Renal cortical epithelial cell (primary cell): ENCODE data around the gene SYNDIG1. TPM values are rescaled to one million over a fixed set of nuclear protein-coding genes. Genes with fewer than 3 reads are reported as not detected.

Source experiments
- DNase-seq: peaks from one replicate; pipeline ENCODE4 v3.0.0-alpha.2; 2011; ENCODE audit warnings: low read depth
- total RNA-seq: library from RNA; depleted of rRNA; stranded (reverse); fragments of >200 nt; gene quantifications from 2 replicates; pipeline ENCODE4 v1.2.3, GENCODE V29; 2014

Gene SYNDIG1
- total RNA-seq, 1 donor from 2014 or later = 0.05 TPM

DNA sequence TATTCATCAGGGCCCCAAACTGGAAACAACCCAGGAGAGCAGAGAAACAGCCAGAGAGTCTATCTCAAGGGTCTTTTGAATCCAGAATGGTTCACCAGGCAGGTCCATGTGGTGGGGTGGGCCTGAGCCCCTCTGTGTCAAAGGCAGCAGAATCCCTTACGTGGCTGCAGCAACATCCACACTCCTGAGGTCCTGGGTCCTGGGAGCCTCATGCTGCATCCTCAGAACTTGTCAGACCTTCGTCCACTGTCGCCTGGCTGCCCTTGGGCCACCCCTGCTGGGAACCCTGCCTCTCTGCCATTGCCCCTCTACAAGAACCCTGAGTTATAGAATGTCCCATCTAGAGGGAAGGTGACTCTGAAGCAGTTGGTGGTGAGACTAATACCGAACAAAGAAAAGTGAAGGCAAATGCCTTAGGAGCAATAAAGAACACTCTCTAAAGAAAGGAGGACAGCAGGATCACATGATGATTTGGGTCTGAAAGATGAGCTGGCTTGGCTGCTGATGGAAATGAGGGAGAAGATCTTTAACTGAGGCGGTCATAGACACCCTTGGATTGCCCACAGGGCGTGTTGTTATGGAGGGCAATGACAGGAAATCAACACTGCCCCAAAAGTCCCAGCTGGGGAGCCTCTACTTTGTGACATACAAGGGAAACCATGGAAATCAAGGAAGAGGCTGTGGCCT, 161.2 kb downstream of the SYNDIG1 start:
- no peak for DNase-seq

DNA sequence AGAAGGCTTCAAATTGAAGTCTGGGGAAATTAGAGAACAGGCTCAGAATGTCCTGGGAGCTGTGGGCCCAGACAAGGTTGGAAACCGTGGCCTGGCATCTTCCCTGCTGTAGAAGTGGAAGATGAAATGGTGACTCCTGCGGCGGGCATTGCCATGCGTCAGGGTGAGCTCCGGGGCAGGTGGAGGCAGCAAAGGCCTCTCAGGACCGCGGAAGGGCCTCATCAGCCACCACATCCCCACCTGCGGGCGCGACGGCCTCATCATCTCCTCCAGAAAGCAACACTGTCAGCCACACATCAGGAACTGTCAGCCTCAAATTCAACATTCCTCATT, 161.7 kb downstream of the SYNDIG1 start:
- DNase-seq = no peak

DNA sequence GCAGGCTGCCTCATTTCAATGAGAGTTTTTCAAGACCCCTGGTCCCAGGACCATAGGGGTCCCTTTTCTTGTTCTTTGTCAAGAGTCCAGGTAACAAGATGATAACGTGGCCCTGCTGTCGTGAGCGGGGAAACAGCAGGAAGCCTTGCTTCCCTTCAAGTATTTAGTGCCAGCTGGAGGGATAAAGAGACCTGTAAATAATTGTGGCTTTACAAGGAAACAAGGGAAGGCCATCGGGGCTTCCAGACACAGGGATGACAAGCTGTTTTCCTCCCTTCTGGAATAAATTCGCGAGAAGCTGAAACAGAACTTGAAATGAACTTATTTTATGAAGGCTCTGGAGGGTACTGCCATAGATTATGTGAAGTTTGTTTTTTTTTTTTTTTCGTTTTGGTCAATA, 163.2 kb downstream of the SYNDIG1 start:
- DNase-seq = no peak

DNA sequence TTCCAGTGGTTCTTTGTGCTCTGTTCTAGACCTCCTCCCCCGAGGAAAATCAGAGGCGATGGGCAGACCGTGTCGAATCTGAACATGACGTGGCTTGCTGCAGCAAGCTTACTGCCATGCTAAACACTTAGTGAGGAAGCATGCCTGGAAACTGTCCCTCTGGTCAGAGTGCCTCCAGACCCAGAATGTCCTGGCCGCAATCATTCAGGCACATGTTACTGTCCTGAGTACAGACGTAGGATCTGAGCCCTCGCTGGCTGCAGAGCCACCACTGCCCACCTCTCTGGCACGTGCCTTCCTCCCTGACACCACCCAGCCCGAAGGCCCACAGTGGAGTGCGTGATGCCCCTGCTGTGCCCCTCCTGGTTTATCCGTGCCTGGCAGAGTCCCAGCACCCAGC, 163.6 kb downstream of the SYNDIG1 start:
- DNase-seq = no peak

DNA sequence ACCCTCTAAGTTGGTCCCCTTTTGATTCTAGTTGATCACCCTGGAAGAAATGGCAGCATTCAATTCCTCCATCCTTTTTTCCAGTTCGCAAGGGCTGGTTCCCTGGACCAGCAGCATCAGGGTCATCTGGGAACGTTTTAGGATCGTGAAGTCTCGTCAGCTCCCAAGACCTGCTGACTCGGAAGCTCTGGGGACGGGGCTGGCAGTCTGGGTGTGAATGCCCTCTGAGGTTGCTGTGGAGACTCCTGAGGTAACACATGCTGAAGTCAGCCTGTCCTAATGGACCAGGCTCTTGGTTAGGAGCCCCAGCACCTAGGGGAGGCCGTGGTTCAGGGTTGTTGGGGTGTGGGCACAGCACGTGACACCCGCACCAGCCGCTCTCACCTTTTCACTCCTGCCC, 164.1 kb downstream of the SYNDIG1 start:
- DNase-seq = no peak

DNA sequence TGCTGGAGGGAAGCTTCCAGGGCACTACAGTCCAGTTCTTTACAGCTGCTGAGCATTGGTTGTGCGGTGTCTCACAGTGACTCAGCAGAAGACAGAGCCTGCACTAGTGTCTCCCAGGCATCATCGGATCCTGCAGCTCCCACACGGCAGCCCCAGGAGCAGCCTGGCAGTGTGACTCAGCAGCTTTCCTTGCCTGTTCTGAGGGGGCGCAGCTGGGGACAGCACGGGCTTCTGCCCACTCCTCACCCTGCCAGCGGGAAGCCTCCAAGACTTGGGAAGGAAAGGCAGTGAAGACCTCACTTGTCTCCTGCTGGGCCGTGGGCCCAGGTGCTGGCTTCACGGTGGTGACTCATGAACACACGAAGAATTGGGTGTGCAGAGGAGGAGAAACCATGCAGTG, 165.4 kb downstream of the SYNDIG1 start:
- peak; percentile 74 for DNase-seq

DNA sequence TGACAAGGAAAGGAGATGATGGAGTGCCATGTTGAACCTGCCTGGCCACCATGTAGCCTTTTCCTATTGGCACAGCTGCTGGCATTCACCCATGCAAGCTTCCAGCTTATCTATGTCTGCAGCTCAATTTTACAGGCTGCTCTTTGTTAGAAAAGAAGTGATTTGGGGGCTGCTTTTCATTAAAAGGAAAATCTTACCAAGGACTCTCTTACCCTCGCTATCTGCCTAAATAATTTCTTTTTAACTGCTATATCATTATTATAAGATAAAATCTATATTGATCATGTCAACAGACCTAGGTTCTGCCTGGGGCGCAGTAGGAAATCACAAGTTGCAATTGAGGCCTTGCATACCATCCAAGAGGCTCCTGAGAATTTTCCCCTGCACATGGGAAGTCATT, 167.2 kb downstream of the SYNDIG1 start:
- no peak for DNase-seq

DNA sequence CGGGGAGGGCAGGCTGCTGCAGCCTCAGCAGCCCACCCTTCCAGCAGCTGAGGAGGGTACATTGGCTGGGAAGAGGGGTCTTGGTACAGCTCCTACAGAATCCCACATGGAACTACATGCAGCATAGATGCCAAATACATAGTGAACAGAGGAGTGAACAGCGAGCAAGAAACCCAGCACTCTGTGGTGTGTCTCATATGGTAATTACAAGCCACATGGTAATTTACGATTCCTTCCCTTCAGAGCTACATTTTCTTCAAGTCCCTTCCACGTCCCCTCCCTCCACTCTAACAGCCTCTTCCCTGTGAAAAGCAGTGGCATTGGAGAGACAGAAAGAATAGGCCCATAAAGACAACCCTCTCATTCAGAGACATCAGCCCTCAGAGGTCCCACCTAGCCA, 167.7 kb downstream of the SYNDIG1 start:
- DNase-seq = no peak

DNA sequence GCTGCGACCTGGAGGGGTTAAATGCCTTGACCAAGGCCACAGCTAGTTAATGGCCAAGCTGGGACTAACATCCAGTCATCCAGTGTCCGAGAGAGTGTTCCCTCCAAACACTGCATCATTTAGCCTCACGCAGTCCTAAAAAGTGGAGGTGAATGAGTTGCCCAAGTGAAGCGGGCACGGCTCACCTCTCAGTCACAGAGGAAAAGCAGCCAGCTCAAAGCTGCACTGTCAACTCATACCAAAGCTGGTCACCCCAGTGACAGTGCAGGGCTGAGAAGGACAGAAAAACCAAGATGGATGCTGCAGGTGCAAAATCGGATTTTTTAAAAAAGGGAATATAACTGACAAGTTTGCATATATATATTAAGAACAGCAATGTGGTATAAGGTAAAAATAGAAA, 168.5 kb downstream of the SYNDIG1 start:
- no peak for DNase-seq

DNA sequence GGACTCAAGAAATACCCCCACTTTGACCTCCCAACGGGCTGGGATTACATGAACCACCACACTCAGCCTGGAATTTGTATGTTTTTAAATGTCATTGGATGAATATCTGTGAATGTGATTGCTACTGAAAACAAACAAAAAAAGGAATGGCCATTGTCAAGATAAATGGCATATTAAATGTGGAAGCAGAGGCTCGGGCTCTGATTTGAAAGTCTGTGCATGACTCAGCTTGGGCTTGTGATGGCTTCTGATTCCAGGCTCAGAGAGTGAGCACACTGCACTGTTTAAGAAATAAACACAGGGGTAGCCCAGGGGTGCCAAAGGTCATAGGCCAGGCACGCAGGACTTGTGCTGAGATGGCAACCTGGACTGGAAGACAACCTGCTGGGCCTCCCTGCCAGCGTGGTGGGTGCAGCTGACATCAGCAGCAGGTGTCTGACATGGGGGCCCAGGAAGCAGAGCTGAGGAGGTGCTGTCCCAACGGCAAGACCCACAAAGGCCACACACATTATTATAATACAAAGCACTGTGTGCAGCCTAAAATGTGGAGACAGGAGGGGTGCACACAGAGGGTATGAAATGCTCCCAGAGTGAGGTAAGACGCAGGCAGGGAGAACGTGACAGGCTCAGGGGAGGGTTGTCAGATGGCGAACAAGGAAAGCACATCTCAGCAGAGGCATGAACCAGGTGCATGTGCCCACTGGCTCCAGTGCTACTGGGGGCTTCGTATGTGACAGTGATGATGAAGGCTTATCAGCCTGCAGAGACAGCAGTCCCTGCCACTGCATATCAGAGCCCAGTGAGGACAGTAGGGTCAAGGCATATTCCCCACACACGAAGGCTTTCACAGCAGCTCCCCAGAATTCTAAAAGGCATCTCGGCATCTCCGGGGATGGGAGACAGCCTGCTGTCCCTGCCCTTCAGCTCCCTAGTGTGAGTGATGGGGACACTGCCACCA, 169.4 kb downstream of the SYNDIG1 start:
- DNase-seq = no peak

DNA sequence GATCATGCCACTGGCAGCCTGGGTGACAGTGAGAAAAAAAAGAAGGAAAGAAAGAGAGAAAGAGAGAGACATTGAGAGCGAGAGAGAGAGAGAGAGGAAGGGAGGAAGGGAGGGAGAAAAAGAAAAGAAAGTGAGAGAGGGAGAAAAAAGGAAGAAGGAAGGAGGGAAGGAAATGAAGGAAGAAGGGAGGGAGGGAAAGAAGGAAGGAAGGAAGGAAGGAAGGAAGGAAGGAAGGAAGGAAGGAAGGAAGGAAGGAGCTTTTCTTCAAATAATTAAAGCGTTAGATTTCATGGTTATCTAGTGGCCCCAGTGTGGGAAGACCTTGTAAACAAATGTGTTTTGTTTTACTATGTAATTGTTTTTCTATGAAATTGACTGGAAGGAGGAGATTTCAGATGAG, 170.8 kb downstream of the SYNDIG1 start:
- no peak for DNase-seq

DNA sequence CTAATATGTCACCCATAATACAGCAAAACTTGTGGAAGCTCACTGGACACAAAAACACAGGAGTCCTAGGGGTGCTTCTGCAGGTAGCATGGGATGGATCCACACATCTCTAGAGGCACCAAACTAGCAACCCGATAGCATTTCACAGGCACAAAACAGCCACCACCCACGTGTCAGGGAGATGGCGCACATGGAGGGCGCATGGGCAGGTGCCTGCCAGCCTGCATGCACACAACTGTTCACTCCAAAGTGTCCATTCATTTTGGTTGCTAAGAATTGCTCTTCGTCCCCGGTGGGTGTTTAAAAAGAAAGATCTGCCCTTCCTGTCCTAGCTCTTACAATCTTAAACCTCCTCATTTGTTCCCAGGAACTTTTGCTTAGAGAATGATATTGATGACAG, 171.3 kb downstream of the SYNDIG1 start:
- DNase-seq = no peak

DNA sequence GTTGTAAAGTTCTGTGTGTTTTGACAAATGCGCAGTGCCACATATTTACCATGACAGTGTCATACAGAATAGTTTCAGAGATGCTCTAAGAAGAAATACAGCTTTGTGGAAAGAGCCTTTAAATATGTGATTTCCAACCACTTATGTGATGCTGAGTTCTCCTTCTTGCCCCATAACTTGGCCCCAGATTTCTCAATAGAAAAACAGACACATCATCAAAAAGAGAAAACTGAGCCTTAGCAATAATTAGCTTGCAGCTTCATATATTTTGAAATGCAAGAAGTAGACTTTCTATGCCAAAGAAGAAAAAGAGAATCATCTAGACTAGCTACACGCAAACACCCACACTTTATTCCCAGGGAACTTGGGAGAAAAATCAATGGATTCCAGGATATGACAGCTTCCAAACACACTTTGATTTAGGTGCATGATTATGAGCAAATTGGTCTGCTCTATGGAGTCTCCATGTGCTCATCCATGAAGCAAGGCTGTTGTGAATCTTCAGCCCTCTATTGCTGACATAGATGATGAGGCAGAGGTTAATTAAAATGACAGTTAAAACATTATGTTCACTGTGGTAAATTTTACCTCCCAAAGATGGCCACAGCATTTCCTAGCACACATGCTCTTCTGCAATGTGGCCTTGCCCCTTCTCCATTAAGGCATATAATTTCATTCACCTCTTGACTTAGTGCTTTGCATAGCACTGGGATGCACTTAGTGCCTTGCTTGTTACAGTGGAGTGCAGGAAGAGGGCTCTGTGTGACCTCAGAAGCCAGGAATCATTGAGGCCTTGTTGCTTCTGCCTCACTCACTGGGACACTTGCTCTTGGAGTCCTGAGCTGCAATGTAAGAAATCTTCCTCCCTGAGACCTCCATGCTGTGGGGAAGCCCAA, 174.6 kb downstream of the SYNDIG1 start:
- no peak for DNase-seq

DNA sequence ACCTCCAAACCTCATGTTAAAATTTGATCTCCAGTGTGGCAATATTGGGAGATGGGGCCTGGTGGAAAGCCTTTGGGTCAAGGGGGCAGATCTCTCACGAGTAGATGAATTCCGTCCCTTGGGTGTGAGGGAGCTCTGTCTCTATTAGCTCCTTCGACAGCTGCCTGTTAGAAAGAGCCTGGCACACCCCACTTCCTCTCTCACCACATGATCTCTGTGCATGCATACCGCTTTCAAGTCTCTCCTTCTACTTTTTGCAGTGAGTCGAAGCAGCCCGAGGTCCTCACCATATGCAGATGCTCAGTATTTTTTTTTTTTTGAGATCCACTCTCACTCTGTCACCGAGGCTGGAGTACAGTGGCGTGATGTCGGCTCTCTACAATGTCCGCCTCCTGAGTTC, 176.9 kb downstream of the SYNDIG1 start:
- DNase-seq = no peak

DNA sequence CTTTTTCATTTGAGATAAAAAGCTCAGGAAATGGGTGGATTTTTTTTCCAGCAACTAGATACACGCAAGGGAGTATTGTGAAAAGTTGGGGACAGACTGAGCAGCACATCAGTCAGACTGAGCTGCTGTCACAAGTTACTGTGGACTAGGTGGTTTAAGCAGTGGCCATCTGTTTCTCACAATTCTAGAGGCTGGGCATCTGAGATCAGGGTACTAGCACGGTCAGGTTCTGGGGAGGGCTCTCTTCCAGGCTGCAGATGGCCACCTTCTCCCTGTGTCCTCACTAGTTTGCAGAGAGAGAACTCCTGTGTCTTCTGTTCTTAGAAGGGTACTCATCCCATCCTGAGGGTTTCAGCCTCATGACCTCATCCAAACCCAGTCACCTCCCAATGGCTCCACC, 178.3 kb downstream of the SYNDIG1 start:
- DNase-seq = no peak

DNA sequence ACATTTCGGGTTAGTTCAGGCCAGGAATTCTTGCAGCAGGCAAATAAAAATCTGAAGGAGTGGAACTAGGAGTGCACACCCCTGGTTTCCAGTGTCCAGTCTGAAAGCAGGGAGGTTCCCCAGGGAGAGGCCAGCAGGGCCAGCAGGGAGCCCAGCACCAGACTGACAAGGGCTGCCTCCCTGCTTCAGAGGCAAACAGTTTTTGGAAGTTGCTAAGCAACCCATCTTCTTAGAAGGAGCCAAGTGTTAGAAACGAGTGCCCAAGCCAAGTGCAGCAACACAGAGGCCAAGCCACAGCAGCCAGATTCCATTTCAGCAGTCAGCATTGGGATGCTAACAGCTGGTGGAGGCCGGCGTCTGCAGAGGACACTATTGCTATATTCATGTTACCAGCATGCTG, 179.1 kb downstream of the SYNDIG1 start:
- DNase-seq = no peak

DNA sequence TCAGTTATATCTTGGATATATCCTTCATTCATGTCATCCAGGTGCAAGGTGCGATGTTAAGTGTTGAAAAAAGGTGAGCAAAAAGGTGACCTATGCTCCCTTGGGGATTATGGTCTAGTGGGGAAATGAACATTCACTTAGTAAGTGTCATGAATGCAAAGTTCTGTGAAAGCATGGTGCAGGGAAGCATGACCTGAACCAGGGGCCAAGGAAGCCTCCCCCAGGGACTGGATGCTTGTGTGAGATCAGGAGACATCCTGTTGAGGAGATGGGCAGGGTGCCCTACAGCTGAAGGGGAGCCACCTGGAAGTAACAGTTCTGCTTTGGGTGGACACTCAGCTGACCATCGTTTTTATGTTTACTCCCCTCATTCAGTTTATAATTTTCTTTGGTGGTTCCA, 179.5 kb downstream of the SYNDIG1 start:
- DNase-seq = peak; percentile 7

DNA sequence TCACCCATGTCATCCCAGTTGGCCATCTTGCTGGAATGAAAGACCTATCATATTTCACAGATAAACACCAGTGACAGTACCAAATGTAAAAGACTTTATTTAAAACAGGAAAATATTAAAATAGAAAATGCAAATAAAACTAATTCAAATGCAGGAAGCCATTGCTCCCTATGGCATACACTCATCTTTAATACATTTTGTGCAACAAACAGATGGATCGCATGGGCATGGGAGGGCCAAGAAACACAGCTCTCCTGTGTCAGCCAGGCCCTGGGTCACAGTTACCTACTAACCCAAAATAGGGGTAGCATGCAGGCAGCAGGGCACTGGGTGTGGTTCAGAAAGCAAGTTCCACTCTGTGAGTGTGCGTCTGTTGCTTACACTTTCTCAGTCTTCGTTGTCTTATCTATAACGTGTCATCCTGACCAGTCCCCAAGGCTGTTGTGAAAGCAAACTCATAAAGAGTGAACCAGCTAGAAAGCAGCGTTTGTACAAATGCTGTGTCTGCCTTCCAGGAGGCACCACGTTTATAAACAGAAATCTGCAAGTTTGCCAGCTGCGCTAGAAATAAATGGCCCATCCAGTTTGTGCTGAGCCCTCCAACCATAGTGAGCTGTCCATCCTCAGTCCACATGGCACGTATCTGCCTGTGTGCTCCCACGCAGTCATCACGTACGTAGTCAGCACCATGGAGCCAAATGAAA, 180.5 kb downstream of the SYNDIG1 start:
- no peak for DNase-seq

DNA sequence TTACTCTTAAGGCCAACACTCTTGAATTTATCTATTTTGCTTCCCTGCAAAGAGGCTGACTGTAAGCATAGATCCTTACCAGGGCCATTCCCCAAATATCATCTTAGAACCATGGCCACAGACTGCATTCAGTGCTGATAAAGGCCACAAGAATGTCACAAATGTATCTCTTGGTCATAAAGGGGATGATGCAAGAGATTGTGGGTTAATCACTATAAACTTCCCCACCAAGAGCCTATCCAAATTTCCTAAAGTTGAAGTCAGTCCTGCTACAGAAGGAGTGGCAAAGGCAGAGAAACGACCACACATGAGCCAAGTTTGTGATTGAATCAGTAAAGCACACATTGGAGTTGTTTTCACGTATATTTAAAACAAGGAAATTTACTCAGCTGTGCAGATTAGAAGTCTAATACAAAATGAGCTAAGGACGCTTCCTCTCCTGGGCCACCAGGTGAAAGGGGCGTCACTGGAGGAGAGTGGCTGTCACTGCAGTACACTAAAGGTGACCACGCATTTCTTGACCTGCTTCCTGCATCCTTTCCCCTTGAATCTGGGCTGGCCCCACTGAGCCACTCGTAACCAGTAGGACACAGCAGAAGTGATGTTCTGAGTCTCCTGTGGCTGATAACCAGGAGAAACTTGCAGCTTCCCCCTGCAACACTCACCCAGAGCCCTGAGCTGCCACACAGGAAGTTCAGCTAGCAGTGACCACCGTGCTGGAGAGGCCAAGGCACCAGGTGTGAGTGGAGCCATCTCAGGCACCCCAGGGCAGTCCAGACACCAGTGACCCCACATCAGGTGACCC, 181.9 kb downstream of the SYNDIG1 start:
- DNase-seq = peak; percentile 83

DNA sequence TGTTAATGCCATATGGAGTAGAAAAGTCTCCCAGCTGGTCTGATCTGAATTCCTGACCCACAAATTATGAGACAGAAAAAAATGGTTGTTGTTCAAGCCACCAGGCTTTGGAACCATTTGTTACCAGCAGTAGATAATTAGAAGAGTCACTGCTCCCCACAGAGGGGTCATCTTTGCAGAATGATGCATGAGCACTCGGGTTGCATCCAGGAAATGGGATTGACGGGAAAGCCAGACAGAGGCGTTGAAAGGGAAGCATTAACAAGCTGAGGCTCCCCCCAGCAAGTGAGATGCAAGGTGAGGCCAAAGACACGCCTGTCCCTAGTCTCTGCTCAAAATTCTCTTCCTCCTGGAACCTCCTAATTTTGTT, 182.5 kb downstream of the SYNDIG1 start:
- no peak for DNase-seq

DNA sequence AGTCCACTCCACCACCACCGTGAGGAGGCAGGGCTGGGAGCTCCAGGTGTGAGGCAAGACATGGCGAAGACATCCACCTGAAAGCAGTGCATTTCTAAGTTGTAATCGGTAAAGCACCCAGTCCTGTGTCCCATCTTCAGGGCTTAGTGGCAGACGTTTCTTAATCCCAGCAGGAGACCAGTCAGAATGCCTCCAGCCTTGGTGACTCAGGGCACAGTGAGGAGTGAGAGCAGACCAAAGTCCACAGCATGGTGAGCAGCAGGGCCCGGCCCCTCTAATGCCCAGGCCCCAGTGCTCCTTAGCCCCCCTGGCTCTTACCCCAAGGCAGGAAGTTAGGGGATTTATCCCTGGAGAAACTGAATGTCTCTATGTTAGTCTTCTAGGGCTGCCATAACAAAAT, 183.9 kb downstream of the SYNDIG1 start:
- DNase-seq = peak; percentile 52
